ENCODE measurements around the gene PYM1.

The PYM1 gene

DNA sequence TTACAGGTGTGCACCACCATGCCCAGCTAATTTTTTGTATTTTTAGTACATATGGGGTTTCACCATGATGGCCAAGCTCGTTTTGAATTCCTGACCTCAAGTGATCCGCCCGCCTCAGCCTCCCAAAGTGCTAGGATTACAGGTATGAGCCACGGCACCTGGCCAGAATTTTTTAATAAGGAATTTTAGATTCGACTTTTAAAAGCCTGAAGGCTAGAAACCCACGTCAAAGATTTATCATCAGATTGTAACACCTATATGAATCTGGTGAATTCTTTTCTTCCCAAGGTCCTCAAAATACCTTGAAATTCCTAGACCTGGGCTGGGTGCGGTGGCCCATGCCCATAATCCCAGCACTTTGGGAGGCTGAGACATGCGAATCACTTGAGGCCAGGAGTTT is 66.3 kb downstream of the PYM1 start:
- DNase-seq, result no peak
- in situ Hi-C loops (cut with MboI; ENCODE audit: low pct_unique_long_range_greater_than_20kb, low sequenced_read_pairs), result no loop called here

DNA sequence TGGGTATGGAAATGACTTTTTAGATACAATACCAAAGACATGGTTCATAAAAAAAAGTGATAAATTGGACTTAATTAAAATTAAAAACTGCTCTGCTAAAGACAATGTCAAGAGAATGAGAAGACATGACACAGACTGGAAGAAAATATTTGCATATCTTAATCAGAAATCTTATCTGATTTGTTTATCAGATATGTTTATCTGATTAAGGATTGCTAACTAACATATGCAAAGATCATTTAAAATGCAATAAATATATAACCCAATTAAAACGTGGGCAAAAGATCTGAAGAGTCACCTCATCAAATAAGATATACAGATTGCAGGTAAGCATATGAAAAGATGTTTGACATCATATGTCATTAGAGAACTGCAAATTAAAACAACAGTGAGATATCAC is 75.0 kb downstream of the PYM1 start:
- in situ Hi-C loops (cut with MboI; ENCODE audit: low pct_unique_long_range_greater_than_20kb, low sequenced_read_pairs), result no loop called here
- no peak for DNase-seq

Measured in KBM-7 (cell line).